B cell (primary cell): ENCODE results near the gene POM121L2. TPM values are rescaled to one million over a fixed set of nuclear protein-coding genes. Genes with fewer than 3 reads are reported as not detected.

Experiments
- ATAC-seq: fragments of 200-7000 bp; cut with Tn5 transposase; one replicate; pipeline ENCODE4 v1.10.0; 2021; ENCODE audit warnings: low read depth, mild to moderate bottlenecking, moderate number of reproducible peaks, moderate library complexity
- CTCF ChIA-PET: fragments of 350-600 bp; sonication (Branson Sonifier 250); formaldehyde crosslinking; loops from one replicate; lab custom pipeline; 2021; ENCODE audit warnings: antibody characterized with exemption, inconsistent platforms; lab: Charles Lee
- POLR2A ChIA-PET: fragments of 350-600 bp; sonication (Branson Sonifier 250); formaldehyde crosslinking; loops from one replicate; lab custom pipeline; 2021; ENCODE audit warnings: antibody characterized with exemption; lab: Charles Lee
- DNase-seq: peaks from one replicate; pipeline ENCODE4 v3.0.0; 2013
- H2AFZ ChIP-seq: 2 replicates; pipeline ENCODE4 v1.6.1; 2012; ENCODE audit warnings: mild to moderate bottlenecking, low read depth, low read length; ENCODE audit not compliant: insufficient read depth, poor library complexity, severe bottlenecking
- H3K27ac ChIP-seq, 2 donors: 1 replicate in 1 of 2; 2 replicates in 1 of 2; pipeline ENCODE4 v1.5.1; 2012 to 2013; ENCODE audit warnings: low read length in 2 of 2, mild to moderate bottlenecking in 2 of 2, moderate library complexity in 1 of 2
- H3K27me3 ChIP-seq, 4 experiments: fragments of 200-600 bp in 1 of 4; sonication (generic) in 1 of 4; replicated peaks in 1 of 4; 1 replicate in 2 of 4; 2 replicates in 2 of 4; pipeline versions ENCODE4 v1.6.1 to v1.7.0; 2013 to 2016; ENCODE audit warnings: low read length in 3 of 4, mild to moderate bottlenecking in 2 of 4, mixed read lengths in 1 of 4, moderate library complexity in 1 of 4; ENCODE audit not compliant: insufficient read depth in 4 of 4, control insufficient read depth in 3 of 4; ENCODE audit errors: control extremely low read depth in 1 of 4
- H3K36me3 ChIP-seq, 2 experiments: replicated peaks in 1 of 2; 1 replicate in 1 of 2; 2 replicates in 1 of 2; pipeline versions ENCODE4 v1.6.1 to v1.7.1; 2013; ENCODE audit warnings: low read length in 1 of 2; ENCODE audit not compliant: insufficient read depth in 2 of 2, control insufficient read depth in 1 of 2; ENCODE audit errors: control extremely low read depth in 1 of 2, extremely low read depth in 1 of 2
- H3K4me1 ChIP-seq, 2 donors: fragments of 200-600 bp in 1 of 2; sonication (generic) in 1 of 2; 1 replicate in 1 of 2; 2 replicates in 1 of 2; pipeline versions ENCODE4 v1.5.1 to v1.6.1; 2013 to 2017; ENCODE audit warnings: low read length in 2 of 2; ENCODE audit not compliant: control insufficient read depth in 2 of 2, insufficient read depth in 2 of 2
- H3K4me2 ChIP-seq: replicated peaks from 2 replicates; pipeline ENCODE3; 2012; ENCODE audit warnings: mild to moderate bottlenecking, low read depth, low read length; ENCODE audit not compliant: poor library complexity, severe bottlenecking
- H3K4me3 ChIP-seq, 5 experiments: fragments of 200-600 bp in 1 of 5; sonication (generic) in 1 of 5; 1 replicate in 3 of 5; 2 replicates in 2 of 5; pipeline versions ENCODE4 v1.5.1 to v1.7.0; 2011 to 2016; ENCODE audit warnings: low read length in 4 of 5, mild to moderate bottlenecking in 4 of 5, low read depth in 2 of 5, control low read depth in 1 of 5, moderate library complexity in 1 of 5; ENCODE audit not compliant: insufficient read depth in 1 of 5; ENCODE audit errors: control extremely low read depth in 1 of 5, extremely low read depth in 1 of 5
- H3K79me2 ChIP-seq: fragments of 200-600 bp; sonication (generic); one replicate; pipeline ENCODE4 v1.6.0; 2016; ENCODE audit warnings: low read length; ENCODE audit not compliant: control insufficient read depth, insufficient read depth
- H3K9ac ChIP-seq: fragments of 200-600 bp; sonication (generic); 2 replicates; pipeline ENCODE4 v1.6.1; 2017; ENCODE audit warnings: mild to moderate bottlenecking, low read length, moderate library complexity
- H3K9me3 ChIP-seq, 3 donors: one replicate each; pipeline versions ENCODE4 v1.6.1 to v1.7.1; 2013; ENCODE audit warnings: low read length in 2 of 3; ENCODE audit not compliant: control insufficient read depth in 2 of 3, insufficient read depth in 1 of 3; ENCODE audit errors: control extremely low read depth in 1 of 3
- H4K20me1 ChIP-seq: 2 replicates; pipeline ENCODE4 v1.6.0; 2012; ENCODE audit warnings: mild to moderate bottlenecking, low read length; ENCODE audit not compliant: insufficient read depth, control insufficient read depth, poor library complexity, severe bottlenecking
- H3K27ac Mint-ChIP-seq: one replicate; pipeline ENCODE4 v1.8.0; 2021; ENCODE audit warnings: mixed read lengths
- H3K27me3 Mint-ChIP-seq: one replicate; pipeline ENCODE4 v1.8.0; 2021; ENCODE audit warnings: mixed read lengths
- H3K4me1 Mint-ChIP-seq: one replicate; pipeline ENCODE4 v1.8.0; 2021; ENCODE audit warnings: mixed read lengths
- H3K4me3 Mint-ChIP-seq: one replicate; pipeline ENCODE4 v1.8.0; 2021; ENCODE audit warnings: mixed read lengths
- H3K9me3 Mint-ChIP-seq: one replicate; pipeline ENCODE4 v1.8.0; 2022; ENCODE audit warnings: mixed read lengths; ENCODE audit not compliant: insufficient read depth
- CTCF ChIP-seq: fragments of 200-600 bp; IDR thresholded peaks from one replicate; pipeline ENCODE4 v1.8.0; 2022; ENCODE audit warnings: antibody characterized with exemption, mild to moderate bottlenecking
- EZH2 ChIP-seq: IDR thresholded peaks from 2 replicates; pipeline ENCODE4 v1.6.1; 2012; ENCODE audit warnings: borderline replicate concordance, low read depth, mild to moderate bottlenecking, moderate library complexity, low read length; ENCODE audit not compliant: insufficient read depth, poor library complexity, severe bottlenecking
- WGBS: methylation state at CpG from one replicate; pipeline ENCODE4 v1.1.5; 2013; ENCODE audit warnings: missing lambda C conversion rate; ENCODE audit not compliant: insufficient coverage; 5-methylcytosine and 5-hydroxymethylcytosine counted together
- intact Hi-C: fragments of 100-400 bp; cut with micrococcal nuclease; formaldehyde crosslinking; loops from one replicate; pipeline ENCODE4 v1.10.0; 2022
- polyA plus RNA-seq: library from polyadenylated mRNA; depleted of rRNA; stranded (reverse); fragments of >200 nt; gene quantifications from 2 replicates; pipeline ENCODE4 v1.2.3, GENCODE V29; 2012
- total RNA-seq, 2 donors: library from RNA; stranded (reverse); fragments of 120-200 nt in 1 of 2; gene quantifications; 1 replicate in 1 of 2; 2 replicates in 1 of 2; pipeline versions ENCODE4 v1.2.3 to v1.2.4, GENCODE V29; 2013 to 2022

Gene POM121L2
- total and polyA plus RNA-seq, 2 donors (not counting 1 experiment from before 2014, with no cell fraction given): not detected

- Mint-ChIP-seq H3K4me1 (no peaks in the 10 kb centered on the region), H3K27me3 (peaks cover 74% of the 10 kb centered on the region), H3K4me3 (peak overlapping the region; percentile 16), H3K27ac (peak overlapping the region; percentile 67), H3K9me3 (peaks cover 4% of the 10 kb centered on the region)
- Histone ChIP-seq H2AFZ (no peak overlapping the region), H3K79me2 (no peaks in the 10 kb centered on the region), H3K27me3 (peaks cover 2 to 86% (median 75%) of the 10 kb centered on the region in 4 experiments), H3K27ac (no peak overlapping the region), H3K9ac (no peak overlapping the region), H3K4me1 (peaks cover 8 to 15% of the 10 kb centered on the region in 2 donors), H4K20me1 (no peaks in the 10 kb centered on the region), H3K4me3 (no peak overlapping the region), H3K4me2 (no peak overlapping the region), H3K9me3 (peaks cover 4 to 53% (median 33%) of the 10 kb centered on the region in 3 donors), H3K36me3 (no peaks in the 10 kb centered on the region)
- no peak for TF ChIP-seq CTCF
- TF ChIP-seq EZH2: no peak
- CTCF ChIA-PET: no interaction called here
- intact Hi-C loops: loop anchor here (5.0 kb wide), 1 partner anchor 389 kb away; no protein-coding TSS in a partner anchor
- ATAC-seq: no peak
- 23% methylated on average over 6 of the region's 16 CpGs for WGBS
- POLR2A ChIA-PET: no interaction called here
- DNase-seq: peak; percentile 45
These were observed 28.8 kb downstream of the POM121L2 start for GRCh38 chr6:27283279-27283678.

DNA sequence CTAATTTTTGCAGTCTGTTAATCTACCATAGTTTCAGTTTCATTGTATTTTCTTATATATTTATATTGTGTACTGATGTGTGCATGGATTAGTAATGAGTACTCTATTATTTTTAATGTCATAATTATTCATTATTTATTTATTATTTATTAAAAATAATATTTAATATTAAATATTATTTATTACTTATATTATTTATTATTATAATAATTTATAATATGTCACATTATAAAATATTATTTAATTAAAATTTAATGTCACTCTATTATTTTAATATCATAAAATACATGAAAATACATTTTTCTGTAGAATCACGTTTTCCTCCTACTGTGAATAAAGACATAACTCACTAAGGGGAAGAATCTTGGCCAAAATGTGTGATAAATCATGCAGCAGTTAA lies 30.5 kb downstream of the POM121L2 start:
- WGBS: no CpG with 5 or more reads among the region's 1 CpG
- H4K20me1 ChIP-seq: no peaks in the 10 kb centered on the region
- no peak overlapping the region for H3K27ac Mint-ChIP-seq
- intact Hi-C loops: loop anchor here (5.0 kb wide), 1 partner anchor 391 kb away; no protein-coding TSS in a partner anchor
- H3K9me3 Mint-ChIP-seq: peaks cover 7% of the 10 kb centered on the region
- ChIA-PET CTCF (no interaction called here), POLR2A (interaction anchor here (0.7 kb wide), 1 partner anchor 472 kb away, joined by 6 read pairs; no protein-coding TSS in a partner anchor)
- H3K4me1 ChIP-seq: peaks cover 8 to 14% of the 10 kb centered on the region in 2 donors
- H3K4me3 Mint-ChIP-seq: no peak overlapping the region
- TF ChIP-seq EZH2 (no peak), CTCF (no peak)
- no peak overlapping the region for H3K27ac ChIP-seq
- H3K9ac ChIP-seq: no peak overlapping the region
- DNase-seq (no peak), ATAC-seq (no peak)
- H2AFZ ChIP-seq: no peak overlapping the region
- H3K79me2 ChIP-seq: no peaks in the 10 kb centered on the region
- H3K4me1 Mint-ChIP-seq: no peaks in the 10 kb centered on the region
- no peak overlapping the region for H3K4me2 ChIP-seq
- H3K4me3 ChIP-seq: no peak overlapping the region
- peaks cover 2 to 89% (median 75%) of the 10 kb centered on the region in 4 experiments for H3K27me3 ChIP-seq
- H3K9me3 ChIP-seq: peaks cover 4 to 59% (median 33%) of the 10 kb centered on the region in 3 donors
- peaks cover 72% of the 10 kb centered on the region for H3K27me3 Mint-ChIP-seq
- H3K36me3 ChIP-seq: no peaks in the 10 kb centered on the region
